OCI-LY7 (cell line): ENCODE measurements around the gene MRPL44. TPM values are rescaled to one million over a fixed set of nuclear protein-coding genes. Genes with fewer than 3 reads are reported as not detected.

Experiments
- BruUV-seq: library from RNA; stranded (reverse); fragments of 400-500 nt; replicated peaks from 2 replicates; lab custom pipeline; 2021; lab: Mats Ljungman, UMichigan
- CTCF ChIA-PET: fragments of 300-600 bp; sonication (Branson Sonifier 250); formaldehyde crosslinking; loops from one replicate; lab custom pipeline; 2022; ENCODE audit warnings: antibody characterized with exemption; ENCODE audit not compliant: unreplicated experiment; lab: Charles Lee
- POLR2A ChIA-PET: fragments of 300-600 bp; sonication (Branson Sonifier 250); formaldehyde crosslinking; loops from one replicate; lab custom pipeline; 2022; ENCODE audit warnings: antibody characterized with exemption; lab: Charles Lee
- DNase-seq: peaks from one replicate; pipeline ENCODE4 v3.0.0-alpha.2; 2015; ENCODE audit warnings: low spot score
- H2AFZ ChIP-seq: fragments of 200-600 bp; sonication (generic), shearing (Covaris generic); 2 replicates; pipeline ENCODE4 v1.6.1; 2014; ENCODE audit warnings: mild to moderate bottlenecking, antibody characterized with exemption, low read length, moderate library complexity
- H3K27ac ChIP-seq: fragments of 200-600 bp; sonication (generic); 2 replicates; pipeline ENCODE4 v1.5.1; 2014; ENCODE audit warnings: mixed run types, low read depth, mild to moderate bottlenecking, moderate library complexity, low read length, inconsistent platforms; ENCODE audit not compliant: poor library complexity, severe bottlenecking
- H3K36me3 ChIP-seq: fragments of 200-600 bp; sonication (generic); 2 replicates; pipeline ENCODE4 v1.6.1; 2014; ENCODE audit warnings: mild to moderate bottlenecking, antibody characterized with exemption, low read length, moderate library complexity, mixed read lengths; ENCODE audit not compliant: insufficient read depth
- H3K4me1 ChIP-seq: fragments of 200-600 bp; sonication (generic); 2 replicates; pipeline ENCODE4 v1.5.1; 2014; ENCODE audit warnings: mild to moderate bottlenecking, low read length; ENCODE audit not compliant: insufficient read depth, poor library complexity, severe bottlenecking
- H3K4me2 ChIP-seq: fragments of 200-600 bp; sonication (generic); 2 replicates; pipeline ENCODE4 v1.6.1; 2014; ENCODE audit warnings: mild to moderate bottlenecking, low read length
- H3K4me3 ChIP-seq: fragments of 200-600 bp; sonication (generic); 2 replicates; pipeline ENCODE4 v1.5.1; 2014; ENCODE audit warnings: mild to moderate bottlenecking, low read depth, low read length; ENCODE audit not compliant: poor library complexity, severe bottlenecking
- H3K79me2 ChIP-seq: fragments of 200-600 bp; sonication (generic); 2 replicates; pipeline ENCODE4 v1.6.1; 2016; ENCODE audit warnings: low read depth, mild to moderate bottlenecking, low read length, moderate library complexity, mixed read lengths; ENCODE audit not compliant: insufficient read depth
- H3K9me2 ChIP-seq: fragments of 200-600 bp; sonication (generic); 2 replicates; pipeline ENCODE4 v1.6.1; 2016; ENCODE audit warnings: mild to moderate bottlenecking, low read length, mixed read lengths; ENCODE audit not compliant: insufficient read depth
- H3K9me3 ChIP-seq: fragments of 200-600 bp; sonication (generic); 2 replicates; pipeline ENCODE4 v1.6.1; 2014; ENCODE audit warnings: mild to moderate bottlenecking, mixed run types, low read length, mixed read lengths
- H4K20me1 ChIP-seq: fragments of 200-600 bp; sonication (generic); 2 replicates; pipeline ENCODE4 v1.6.1; 2014; ENCODE audit warnings: mild to moderate bottlenecking, antibody characterized with exemption, low read length, moderate library complexity, mixed read lengths; ENCODE audit not compliant: insufficient read depth
- EZH2phosphoT487 ChIP-seq: fragments of 200-600 bp; sonication (generic); IDR thresholded peaks from 2 replicates; pipeline ENCODE4 v1.6.1; 2018; ENCODE audit warnings: low read depth, borderline replicate concordance, mild to moderate bottlenecking, mixed run types, antibody characterized with exemption, low read length, moderate library complexity, mixed read lengths
- intact Hi-C: fragments of 100-400 bp; cut with micrococcal nuclease; formaldehyde crosslinking; loops from one replicate; pipeline ENCODE4 v1.10.0; 2022; ENCODE audit not compliant: unreplicated experiment
- total RNA-seq, 2 experiments: library from RNA; depleted of rRNA in 1 of 2; stranded (reverse); fragments of >200 nt in 1 of 2; shearing (Covaris generic) in 1 of 2; gene quantifications; 2 replicates each; pipeline ENCODE4 v1.2.3, GENCODE V29; 2014 to 2022
- TF ChIP-seq, protein P1 (sequence below): fragments of 200-600 bp; sonication (generic); conservative IDR thresholded peaks from 2 replicates; pipeline ENCODE4 v1.5.1; 2014; ENCODE audit warnings: mild to moderate bottlenecking, antibody characterized with exemption, low read length, moderate library complexity, mixed read lengths

Gene MRPL44
- total RNA-seq, 2 experiments from 2014 or later: 36.2 to 38.6 TPM

GRCh38 chr2:223930103-223930976 is 26.9 kb upstream of the MRPL44 start:
- H3K27ac ChIP-seq: no peak overlapping the region
- no peak overlapping the region for H3K4me2 ChIP-seq
- no peaks in the 10 kb centered on the region for H3K9me3 ChIP-seq
- DNase-seq: no peak
- no peaks in the 10 kb centered on the region for H3K79me2 ChIP-seq
- no peaks in the 10 kb centered on the region for H3K36me3 ChIP-seq
- no peaks in the 10 kb centered on the region for H4K20me1 ChIP-seq
- no peak for TF ChIP-seq EZH2phosphoT487
- TF ChIP-seq, protein P1, sequence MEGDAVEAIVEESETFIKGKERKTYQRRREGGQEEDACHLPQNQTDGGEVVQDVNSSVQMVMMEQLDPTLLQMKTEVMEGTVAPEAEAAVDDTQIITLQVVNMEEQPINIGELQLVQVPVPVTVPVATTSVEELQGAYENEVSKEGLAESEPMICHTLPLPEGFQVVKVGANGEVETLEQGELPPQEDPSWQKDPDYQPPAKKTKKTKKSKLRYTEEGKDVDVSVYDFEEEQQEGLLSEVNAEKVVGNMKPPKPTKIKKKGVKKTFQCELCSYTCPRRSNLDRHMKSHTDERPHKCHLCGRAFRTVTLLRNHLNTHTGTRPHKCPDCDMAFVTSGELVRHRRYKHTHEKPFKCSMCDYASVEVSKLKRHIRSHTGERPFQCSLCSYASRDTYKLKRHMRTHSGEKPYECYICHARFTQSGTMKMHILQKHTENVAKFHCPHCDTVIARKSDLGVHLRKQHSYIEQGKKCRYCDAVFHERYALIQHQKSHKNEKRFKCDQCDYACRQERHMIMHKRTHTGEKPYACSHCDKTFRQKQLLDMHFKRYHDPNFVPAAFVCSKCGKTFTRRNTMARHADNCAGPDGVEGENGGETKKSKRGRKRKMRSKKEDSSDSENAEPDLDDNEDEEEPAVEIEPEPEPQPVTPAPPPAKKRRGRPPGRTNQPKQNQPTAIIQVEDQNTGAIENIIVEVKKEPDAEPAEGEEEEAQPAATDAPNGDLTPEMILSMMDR: no peak
- intact Hi-C loops: no loop called here
- no peaks in the 10 kb centered on the region for H3K4me1 ChIP-seq
- no peak overlapping the region for H3K4me3 ChIP-seq
- no peaks in the 10 kb centered on the region for H3K9me2 ChIP-seq
- no TSS peak for BruUV-seq
- POLR2A ChIA-PET: interaction anchor here (1.1 kb wide), 1 partner anchor 10 kb away, joined by 3 read pairs; no protein-coding TSS in a partner anchor
- CTCF ChIA-PET: no interaction called here
- H2AFZ ChIP-seq: no peak overlapping the region

DNA sequence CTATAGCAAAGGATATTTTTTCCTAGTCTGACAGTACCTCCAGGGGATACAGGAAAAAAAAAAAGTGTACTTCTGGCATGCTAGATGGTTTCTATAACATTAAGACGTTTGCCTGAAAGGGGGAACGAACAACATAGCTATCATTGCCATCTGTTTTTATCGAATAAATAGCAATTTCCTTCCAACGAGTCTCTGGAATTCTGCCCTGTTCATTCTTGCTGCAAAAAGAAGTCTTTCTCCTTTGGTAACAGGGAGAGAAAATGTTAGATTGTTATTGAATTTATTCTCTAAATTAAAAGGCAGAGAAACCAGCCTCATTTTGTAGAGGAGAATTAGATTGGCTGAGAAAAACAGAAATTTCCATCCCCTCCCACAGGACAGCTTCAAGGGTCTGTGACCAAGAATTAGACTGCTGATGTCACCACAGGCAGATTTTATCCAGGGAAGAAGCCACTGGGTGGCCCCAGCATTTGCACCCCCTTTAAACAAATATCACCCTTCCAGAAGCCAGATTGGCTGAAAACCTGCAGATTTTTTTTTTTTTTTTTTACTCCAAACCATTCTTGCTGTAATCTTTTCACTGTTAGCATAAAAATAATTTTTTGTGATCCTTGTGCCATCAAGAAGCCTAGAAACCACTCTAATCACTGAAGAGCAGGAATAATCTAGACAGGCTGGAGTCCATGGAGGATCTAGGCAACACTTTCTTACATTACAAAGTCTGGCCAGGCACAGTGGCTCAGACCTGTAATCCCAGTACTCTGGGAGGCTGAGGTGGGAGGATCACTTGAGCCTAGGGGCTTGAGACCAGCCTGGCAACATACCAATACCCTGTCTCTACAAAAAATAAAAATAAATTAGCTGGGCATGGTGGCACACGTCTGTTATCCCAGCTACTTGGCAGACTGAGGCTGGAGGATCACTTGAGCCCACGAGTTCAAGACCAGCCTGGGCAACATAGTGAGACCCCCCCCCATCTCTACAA is 24.2 kb upstream of the MRPL44 start:
- H4K20me1 ChIP-seq: no peaks in the 10 kb centered on the region
- ChIA-PET POLR2A (interaction anchor here (0.6 to 1.1 kb wide), 2 partner anchors 37 to 658 kb away, joined by 5 to 10 read pairs; no protein-coding TSS in a partner anchor), CTCF (interaction anchor here (0.5 kb wide), 1 partner anchor 63 kb away, joined by 3 read pairs; no protein-coding TSS in a partner anchor)
- H3K4me1 ChIP-seq: no peaks in the 10 kb centered on the region
- no peaks in the 10 kb centered on the region for H3K9me3 ChIP-seq
- no peak overlapping the region for H3K27ac ChIP-seq
- H3K79me2 ChIP-seq: no peaks in the 10 kb centered on the region
- H3K4me2 ChIP-seq: no peak overlapping the region
- intact Hi-C loops: no loop called here
- TF ChIP-seq EZH2phosphoT487: no peak
- TF ChIP-seq, protein P1: no peak
- H3K9me2 ChIP-seq: no peaks in the 10 kb centered on the region
- H2AFZ ChIP-seq: no peak overlapping the region
- no peak for DNase-seq
- no peak overlapping the region for H3K4me3 ChIP-seq
- BruUV-seq: no TSS peak
- H3K36me3 ChIP-seq: no peaks in the 10 kb centered on the region
